Measurements from ENCODE around the gene GLDN.

Gene GLDN

GRCh38 chr15:51338496-51338895 is 3.0 kb upstream of the GLDN start, which contains the start of gene CYP19A1:
Gene CYP19A1 (minus strand): TSS chr15:51338596. CDS start chr15:51242912, 95,684 bp downstream.
- no peak within 1 kb of the TSS for H3K27ac ChIP-seq
- DNase-seq (ENCODE audit: low spot score): no peak
- ChIA-PET POLR2A (ENCODE audit: low non-redundant PET) (no interaction called here), CTCF (no interaction called here)
- TF ChIP-seq, protein P1, sequence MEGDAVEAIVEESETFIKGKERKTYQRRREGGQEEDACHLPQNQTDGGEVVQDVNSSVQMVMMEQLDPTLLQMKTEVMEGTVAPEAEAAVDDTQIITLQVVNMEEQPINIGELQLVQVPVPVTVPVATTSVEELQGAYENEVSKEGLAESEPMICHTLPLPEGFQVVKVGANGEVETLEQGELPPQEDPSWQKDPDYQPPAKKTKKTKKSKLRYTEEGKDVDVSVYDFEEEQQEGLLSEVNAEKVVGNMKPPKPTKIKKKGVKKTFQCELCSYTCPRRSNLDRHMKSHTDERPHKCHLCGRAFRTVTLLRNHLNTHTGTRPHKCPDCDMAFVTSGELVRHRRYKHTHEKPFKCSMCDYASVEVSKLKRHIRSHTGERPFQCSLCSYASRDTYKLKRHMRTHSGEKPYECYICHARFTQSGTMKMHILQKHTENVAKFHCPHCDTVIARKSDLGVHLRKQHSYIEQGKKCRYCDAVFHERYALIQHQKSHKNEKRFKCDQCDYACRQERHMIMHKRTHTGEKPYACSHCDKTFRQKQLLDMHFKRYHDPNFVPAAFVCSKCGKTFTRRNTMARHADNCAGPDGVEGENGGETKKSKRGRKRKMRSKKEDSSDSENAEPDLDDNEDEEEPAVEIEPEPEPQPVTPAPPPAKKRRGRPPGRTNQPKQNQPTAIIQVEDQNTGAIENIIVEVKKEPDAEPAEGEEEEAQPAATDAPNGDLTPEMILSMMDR (conservative IDR thresholded peaks at IDR 0.05; ENCODE audit: low read depth): no peak

- TF ChIP-seq, protein P1 (conservative IDR thresholded peaks at IDR 0.05; ENCODE audit: low read depth): no peak
- CTCF ChIA-PET: interaction anchor here (0.6 kb wide), 2 partner anchors 32 to 2000 kb away, joined by 3 read pairs; no protein-coding TSS in a partner anchor
- POLR2A ChIA-PET (ENCODE audit: low non-redundant PET): no interaction called here
- DNase-seq (ENCODE audit: low spot score): no peak
- no peak overlapping the region for H3K27ac ChIP-seq
Observed at GRCh38 chr15:51342227-51342999, 958 bp downstream of the GLDN start.

DNA sequence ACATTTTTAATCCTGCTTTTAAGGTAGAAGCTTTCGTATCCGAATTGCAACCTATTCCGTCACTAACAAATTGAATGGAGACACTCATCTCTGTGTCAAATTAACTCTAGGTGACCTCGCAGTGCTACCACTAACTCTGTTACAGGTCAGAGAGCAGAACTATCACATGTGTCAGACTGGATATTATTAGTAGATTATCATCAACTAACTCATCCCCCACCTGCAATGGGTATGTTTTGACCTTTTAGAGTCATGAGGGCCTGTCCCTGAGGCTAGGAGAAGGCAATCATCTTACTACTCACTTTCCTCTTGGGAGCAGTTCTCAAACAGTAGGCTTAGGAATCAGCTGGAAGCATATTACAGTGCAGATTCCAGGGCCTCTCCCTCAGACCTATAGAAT is 2.0 kb downstream of the GLDN start:
- ChIA-PET POLR2A (ENCODE audit: low non-redundant PET) (no interaction called here), CTCF (no interaction called here)
- DNase-seq (ENCODE audit: low spot score): no peak
- TF ChIP-seq, protein P1 (conservative IDR thresholded peaks at IDR 0.05; ENCODE audit: low read depth): no peak
- no peak overlapping the region for H3K27ac ChIP-seq

GRCh38 chr15:51346136-51346535 is 4.7 kb downstream of the GLDN start:
- CTCF ChIA-PET: no interaction called here
- POLR2A ChIA-PET (ENCODE audit: low non-redundant PET): no interaction called here

DNA sequence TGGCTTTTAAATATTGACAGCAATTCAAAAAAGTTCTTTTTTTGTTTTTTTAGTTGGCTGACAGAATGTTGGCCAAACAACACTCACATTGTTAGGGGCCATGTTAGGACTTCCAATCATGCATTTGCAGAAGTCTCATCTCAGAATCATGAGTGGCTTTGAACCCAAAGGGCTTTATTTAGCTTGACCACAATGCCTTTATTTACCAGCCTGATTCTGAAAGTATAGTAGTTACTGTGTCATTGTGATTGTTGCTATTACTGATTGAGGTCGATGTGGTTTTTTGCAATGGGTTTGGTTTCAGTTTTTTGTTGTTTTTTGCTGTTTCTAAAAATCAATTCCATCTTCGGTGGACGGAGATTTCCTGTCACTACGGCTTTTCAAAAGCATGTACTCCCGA is 7.2 kb downstream of the GLDN start:
- no peak for DNase-seq (ENCODE audit: low spot score)
- TF ChIP-seq, protein P1 (conservative IDR thresholded peaks at IDR 0.05; ENCODE audit: low read depth): no peak
- POLR2A ChIA-PET (ENCODE audit: low non-redundant PET): no interaction called here
- no peak overlapping the region for H3K27ac ChIP-seq
- CTCF ChIA-PET: no interaction called here

More at GRCh38 chr15:51346136-51346535, 4.7 kb downstream of the GLDN start:
- TF ChIP-seq, protein P1 (conservative IDR thresholded peaks at IDR 0.05; ENCODE audit: low read depth): no peak
- DNase-seq (ENCODE audit: low spot score): no peak
- H3K27ac ChIP-seq: no peak overlapping the region

GRCh38 chr15:51349156-51349844 is 7.8 kb downstream of the GLDN start:
- POLR2A ChIA-PET (ENCODE audit: low non-redundant PET): no interaction called here

More at GRCh38 chr15:51349156-51349844, 7.8 kb downstream of the GLDN start:
- DNase-seq (ENCODE audit: low spot score): no peak
- no peak overlapping the region for H3K27ac ChIP-seq
- CTCF ChIA-PET: interaction anchor here (0.7 kb wide), 1 partner anchor 284 kb away, joined by 3 read pairs; no protein-coding TSS in a partner anchor
- TF ChIP-seq, protein P1 (conservative IDR thresholded peaks at IDR 0.05; ENCODE audit: low read depth): no peak

Measured in RWPE1 (cell line).